K562 (cell line): ENCODE measurements around the gene SLC2A9. TPM values are rescaled to one million over a fixed set of nuclear protein-coding genes. Genes with fewer than 3 reads are reported as not detected.
A peak's percentile ranks its signal among the peaks of the same experiment; 100 is the strongest.

Experiments
- ATAC-seq: fragments of 200-7000 bp; cut with Tn5 transposase; 3 replicates; pipeline ENCODE4 v1.9.1; 2020; ENCODE audit warnings: moderate library complexity
- BruUV-seq: library from RNA; stranded (reverse); fragments of 400-500 nt; replicated peaks from 2 replicates; lab custom pipeline; 2021; lab: Mats Ljungman, UMichigan
- CTCF ChIA-PET: fragments of 300-600 bp; formaldehyde crosslinking; extraction: SDS; loops from one replicate; lab custom pipeline; 2021; ENCODE audit warnings: low intra/inter-chr PET ratio; lab: Yijun Ruan, JAX
- POLR2A ChIA-PET: fragments of 300-600, 350-650 bp; sonication (Branson Sonifier 250); formaldehyde crosslinking; extraction: SDS; loops from one replicate; lab custom pipeline; 2021; ENCODE audit warnings: antibody characterized with exemption, inconsistent platforms; lab: Yijun Ruan, JAX
- DNase-seq, 4 experiments: peaks; one replicate each; pipeline versions ENCODE4 v3.0.0 to v3.0.0-alpha.2; 2011 to 2018; ENCODE audit warnings: low spot score in 3 of 4, mixed read lengths in 3 of 4; ENCODE audit errors: extremely low read depth in 1 of 4
- FAIRE-seq: peaks from 2 replicates; lab custom pipeline; 2011; peaks lifted over from hg19 to GRCh38; lab: Jason Lieb, UNC
- H2AFZ ChIP-seq: 2 replicates; pipeline ENCODE4 v1.6.0; 2011; ENCODE audit warnings: low read depth, low read length, control low read depth, inconsistent platforms
- H3K27ac ChIP-seq: fragments of 200-600 bp; 3 replicates; pipeline ENCODE4 v1.8.0; 2011; ENCODE audit warnings: low read depth, mild to moderate bottlenecking, control low read depth, inconsistent platforms, low read length, moderate library complexity, mixed read lengths; ENCODE audit errors: extremely low read depth
- H3K27me3 ChIP-seq, 2 experiments: fragments of 300-600 bp in 1 of 2; 2 replicates in 1 of 2; 3 replicates in 1 of 2; pipeline versions ENCODE4 v1.6.0 to v1.8.0; 2011; ENCODE audit warnings: inconsistent platforms in 2 of 2, low read length in 2 of 2, mild to moderate bottlenecking in 1 of 2, mixed read lengths in 1 of 2, moderate library complexity in 1 of 2; ENCODE audit not compliant: control insufficient read depth in 2 of 2, insufficient read depth in 2 of 2
- H3K36me3 ChIP-seq: fragments of 300-600 bp; 3 replicates; pipeline ENCODE4 v1.8.0; 2011; ENCODE audit warnings: mild to moderate bottlenecking, low read length, inconsistent platforms; ENCODE audit not compliant: control insufficient read depth, insufficient read depth
- H3K4me1 ChIP-seq, 2 experiments: fragments of 200-600 bp in 1 of 2; replicated peaks in 1 of 2; 2 replicates in 1 of 2; 3 replicates in 1 of 2; pipeline versions ENCODE4 v1.5.1 to v1.8.0; 2011; ENCODE audit warnings: inconsistent platforms in 2 of 2, low read length in 2 of 2, mild to moderate bottlenecking in 1 of 2, mixed read lengths in 1 of 2, moderate library complexity in 1 of 2; ENCODE audit not compliant: control insufficient read depth in 2 of 2, insufficient read depth in 2 of 2
- H3K4me2 ChIP-seq: 2 replicates; pipeline ENCODE4 v1.6.1; 2011; ENCODE audit warnings: low read length, control low read depth, inconsistent platforms, mixed read lengths; ENCODE audit not compliant: insufficient read depth
- H3K4me3 ChIP-seq: fragments of 200-600 bp; sonication (generic), shearing (Covaris generic); 2 replicates; pipeline ENCODE4 v1.5.1; 2016; ENCODE audit warnings: control low read depth, inconsistent platforms
- H3K79me2 ChIP-seq: fragments of 200-600 bp; 3 replicates; pipeline ENCODE4 v1.8.0; 2011; ENCODE audit warnings: low read length, inconsistent platforms; ENCODE audit not compliant: control insufficient read depth, insufficient read depth
- H3K9ac ChIP-seq, 2 experiments: 2 replicates each; pipeline versions ENCODE4 v1.6.0 to v1.6.1; 2011; ENCODE audit warnings: low read depth in 2 of 2, low read length in 2 of 2, control low read depth in 1 of 2, inconsistent platforms in 1 of 2, mild to moderate bottlenecking in 1 of 2, mixed read lengths in 1 of 2; ENCODE audit not compliant: insufficient read depth in 1 of 2
- H3K9me1 ChIP-seq: one replicate; pipeline ENCODE4 v1.6.0; 2011; ENCODE audit warnings: inconsistent platforms, mild to moderate bottlenecking, low read length, moderate library complexity; ENCODE audit not compliant: control insufficient read depth, insufficient read depth
- H3K9me3 ChIP-seq: replicated peaks from 2 replicates; pipeline ENCODE4 v1.5.1; 2011; ENCODE audit warnings: low read depth, low read length, inconsistent platforms; ENCODE audit not compliant: control insufficient read depth, insufficient read depth
- H4K20me1 ChIP-seq: replicated peaks from 2 replicates; pipeline ENCODE4 v1.6.1; 2011; ENCODE audit warnings: low read length, inconsistent platforms, mixed read lengths; ENCODE audit not compliant: control insufficient read depth, insufficient read depth
- ATF3 ChIP-seq, 2 experiments: fragments of 450-650 bp in 1 of 2; sonication (generic) in 1 of 2; formaldehyde crosslinking in 1 of 2; IDR thresholded peaks in 1 of 2; conservative IDR thresholded peaks in 1 of 2; 2 replicates each; pipeline versions ENCODE4 v1.6.1 to v1.8.1; 2016 to 2023; ENCODE audit warnings: mild to moderate bottlenecking in 2 of 2, moderate library complexity in 2 of 2, inconsistent platforms in 1 of 2, missing genetic modification reagents in 1 of 2
- CBX1 ChIP-seq: sonication (generic); IDR thresholded peaks from 2 replicates; pipeline ENCODE4 v1.6.1; 2016; ENCODE audit warnings: antibody characterized with exemption, low read depth, mild to moderate bottlenecking
- DNMT1 ChIP-seq: fragments of 450-650 bp; IDR thresholded peaks from 2 replicates; pipeline ENCODE4 v1.6.1; 2016; ENCODE audit warnings: antibody characterized with exemption, mild to moderate bottlenecking
- FOSL1 ChIP-seq: fragments of 200-800 bp; sonication (Bioruptor generic); conservative IDR thresholded peaks from 2 replicates; pipeline ENCODE4 v1.6.1; 2016; ENCODE audit warnings: missing genetic modification characterization, missing compliant biosample characterization
- FOXP1 ChIP-seq: sonication (generic); formaldehyde crosslinking; IDR thresholded peaks from 2 replicates; pipeline ENCODE4 v1.8.0; 2022; ENCODE audit warnings: mild to moderate bottlenecking, missing genetic modification reagents
- IRF2 ChIP-seq: sonication (generic); formaldehyde crosslinking; IDR thresholded peaks from 2 replicates; pipeline ENCODE4 v1.8.1; 2022; ENCODE audit warnings: mild to moderate bottlenecking, missing genetic modification reagents
- KDM4B ChIP-seq, 2 experiments: fragments of 450-650 bp in 1 of 2; sonication (generic) in 1 of 2; IDR thresholded peaks; 2 replicates each; pipeline ENCODE4 v1.6.1; 2016 to 2017; ENCODE audit warnings: borderline replicate concordance in 2 of 2, antibody characterized with exemption in 1 of 2, low read depth in 1 of 2, mild to moderate bottlenecking in 1 of 2
- NCOA1 ChIP-seq: fragments of 450-650 bp; IDR thresholded peaks from 2 replicates; pipeline ENCODE4 v1.6.1; 2016; ENCODE audit warnings: low read depth
- PPARD ChIP-seq: fragments of 250-450 bp; sonication (Bioruptor Pico); IDR thresholded peaks from 2 replicates; pipeline ENCODE4 v1.8.0; 2022; ENCODE audit warnings: inconsistent platforms, mild to moderate bottlenecking, moderate library complexity
- SLC30A9 ChIP-seq: fragments of 250-450 bp; sonication (Bioruptor Pico); IDR thresholded peaks from 2 replicates; pipeline ENCODE4 v1.8.0; 2022; ENCODE audit warnings: mild to moderate bottlenecking, moderate library complexity
- SMAD1 ChIP-seq: fragments of 150-350 bp; IDR thresholded peaks from 2 replicates; pipeline ENCODE4 v1.6.1; 2014; ENCODE audit warnings: low read length, low read depth; ENCODE audit not compliant: partially characterized antibody
- SMAD4 ChIP-seq: fragments of 250-450 bp; sonication (Bioruptor Pico); conservative IDR thresholded peaks from 2 replicates; pipeline ENCODE4 v1.8.0; 2021; ENCODE audit warnings: inconsistent platforms, mild to moderate bottlenecking, moderate library complexity
- STAT5A ChIP-seq: IDR thresholded peaks from 2 replicates; pipeline ENCODE4 v1.6.1; 2012; ENCODE audit warnings: low read length, inconsistent platforms, borderline replicate concordance
- TCF7L2 ChIP-seq: fragments of 150-350 bp; IDR thresholded peaks from 2 replicates; pipeline ENCODE4 v1.6.1; 2016; ENCODE audit warnings: low read depth, mild to moderate bottlenecking, low read length, moderate library complexity
- XRCC3 ChIP-seq: fragments of 450-650 bp; IDR thresholded peaks from 2 replicates; pipeline ENCODE4 v1.6.1; 2017; ENCODE audit warnings: mild to moderate bottlenecking, moderate library complexity
- ZNF584 ChIP-seq: fragments of 200-800 bp; sonication (Bioruptor generic); IDR thresholded peaks from 2 replicates; pipeline ENCODE4 v1.6.1; 2016; ENCODE audit warnings: low read depth, mild to moderate bottlenecking, missing genetic modification characterization, missing compliant biosample characterization
- ZNF644 ChIP-seq: fragments of 200-800 bp; sonication (Bioruptor generic); IDR thresholded peaks from 2 replicates; pipeline ENCODE4 v1.6.1; 2016; ENCODE audit warnings: low read depth, missing genetic modification characterization, missing compliant biosample characterization
- WGBS: fragments of 100-300 bp; shearing (Covaris generic); methylation state at CpG from one replicate; pipeline ENCODE4 v1.1.6; 2016; ENCODE audit warnings: low coverage, mixed read lengths; ENCODE audit not compliant: insufficient coverage; ENCODE audit errors: missing lambda C conversion rate; 5-methylcytosine and 5-hydroxymethylcytosine counted together
- in situ Hi-C: fragments of 300-500 bp; cut with MboI; formaldehyde crosslinking; loops from 4 replicates; pipeline ENCODE4 v1.15.0; 2018; ENCODE audit warnings: inconsistent platforms, mixed read lengths
- intact Hi-C: fragments of 100-400 bp; cut with micrococcal nuclease; formaldehyde crosslinking; loops from 2 replicates; pipeline ENCODE4 v1.14.2; 2022
- polyA plus RNA-seq, 8 experiments: library from polyadenylated mRNA; depleted of rRNA in 4 of 8; stranded (reverse) in 5 of 8; unstranded in 3 of 8; fragments of >200 nt; fragmentation: Nextera tagmentation in 2 of 8; fragmentation: Illumina TruSeq in 1 of 8; extraction: Ambion mirVana in 2 of 8; extraction: Trizol in 1 of 8; gene quantifications; 2 replicates each; pipeline versions ENCODE4 v1.2.1 to v1.2.3, GENCODE V29; 2011 to 2014; ENCODE audit warnings: inconsistent platforms in 1 of 8, missing spikeins in 1 of 8
- total RNA-seq, 7 experiments: library from RNA; depleted of rRNA in 6 of 7; stranded (reverse); fragments of >200 nt in 6 of 7; fragmentation: Illumina TruSeq in 2 of 7; extraction: Trizol in 2 of 7; gene quantifications; 2 replicates each; pipeline versions ENCODE4 v1.2.1 to v1.2.3, GENCODE V29; 2011 to 2021; ENCODE audit warnings: low replicate concordance in 1 of 7

Gene SLC2A9
- total and polyA plus RNA-seq, 9 of the 15 experiments (the other 6 are each of a cell fraction or from before 2014, with no cell fraction given): 0.15 to 1.9 (median 0.76) TPM

GRCh38 chr4:9804918-9805317, 216.4 kb downstream of the SLC2A9 start:
- ChIA-PET POLR2A (no interaction called here), CTCF (no interaction called here)
- no peaks in the 10 kb centered on the region for H3K4me1 ChIP-seq
- peak; percentile 45; the same call in 1 of the 3 replicates for ATAC-seq
- no peak overlapping the region for H3K9ac ChIP-seq
- H3K27me3 ChIP-seq: peaks cover 0 to 24% of the 10 kb centered on the region in 2 experiments; a peak in 2 of 5 replicates
- DNase-seq: no peak
- TF ChIP-seq SLC30A9 (CRISPR knock-in tag): no peak
- TF ChIP-seq XRCC3: no peak
- TF ChIP-seq ATF3 (IDR thresholded peaks at IDR 0.05): no peak
- TF ChIP-seq ATF3 (CRISPR knock-in tag; conservative IDR thresholded peaks at IDR 0.05): no peak
- TF ChIP-seq SMAD1: no peak
- no peak for TF ChIP-seq KDM4B (IDR thresholded peaks at IDR 0.05; ENCODE audit: borderline replicate concordance in 2 of 2, low read depth in 1 of 2)
- TF ChIP-seq CBX1: no peak
- TF ChIP-seq IRF2 (CRISPR knock-in tag): no peak
- TF ChIP-seq SMAD4 (CRISPR knock-in tag): no peak
- TF ChIP-seq FOSL1 (tag): no peak
- no peak for TF ChIP-seq NCOA1
- no peak for TF ChIP-seq DNMT1
- TF ChIP-seq ZNF584 (CRISPR knock-in tag): no peak
- no peak for TF ChIP-seq TCF7L2
- no peak for TF ChIP-seq STAT5A
- TF ChIP-seq FOXP1 (CRISPR knock-in tag): no peak
- no peak for TF ChIP-seq ZNF644
- TF ChIP-seq PPARD: no peak
- no peaks in the 10 kb centered on the region for H3K36me3 ChIP-seq
- no peak overlapping the region for H3K27ac ChIP-seq
- no peak overlapping the region for H3K4me3 ChIP-seq
- 2% methylated on average over 5 of the region's 5 CpGs for WGBS
- H2AFZ ChIP-seq: no peak overlapping the region
- no TSS peak for BruUV-seq
- H3K4me2 ChIP-seq: no peak overlapping the region
- no peaks in the 10 kb centered on the region for H3K79me2 ChIP-seq
- in situ Hi-C loops (no loop called here), intact Hi-C loops (no loop called here)
- H3K9me1 ChIP-seq: no peaks in the 10 kb centered on the region
- no peak for FAIRE-seq
- no peaks in the 10 kb centered on the region for H3K9me3 ChIP-seq
- no peaks in the 10 kb centered on the region; the same call in 1 of the 2 replicates for H4K20me1 ChIP-seq
